ENCODE results near the gene SGPP2. TPM values are rescaled to one million over a fixed set of nuclear protein-coding genes. Genes with fewer than 3 reads are reported as not detected.
"Not testable (repeated sequence)": the region's sequence is repeated elsewhere in the genome, so short reads cannot be mapped to it uniquely, and the experiment has no call there.

The SGPP2 gene
- total RNA-seq, 2 donors from 2014 or later = 3.3 to 3.7 TPM

- DNase-seq (ENCODE audit: low spot score) = peak; percentile 44
- H3K4me3 ChIP-seq = no peak overlapping the region
Measured at GRCh38 chr2:222433332-222434173, 9.2 kb downstream of the SGPP2 start.

GRCh38 chr2:222434204-222434603 is 9.9 kb downstream of the SGPP2 start:
- no peak for DNase-seq (ENCODE audit: low spot score)
- no peaks in the 10 kb centered on the region for H3K27me3 ChIP-seq (replicated peaks; ENCODE audit: insufficient read depth)
- 67% methylated on average over 4 of the region's 4 CpGs for WGBS
- H3K4me1 ChIP-seq (replicated peaks) = no peaks in the 10 kb centered on the region
- H3K27ac ChIP-seq = no peak overlapping the region
- H3K4me3 ChIP-seq = no peak overlapping the region
- no peaks in the 10 kb centered on the region for H3K9me3 ChIP-seq
- TF ChIP-seq, protein P1, sequence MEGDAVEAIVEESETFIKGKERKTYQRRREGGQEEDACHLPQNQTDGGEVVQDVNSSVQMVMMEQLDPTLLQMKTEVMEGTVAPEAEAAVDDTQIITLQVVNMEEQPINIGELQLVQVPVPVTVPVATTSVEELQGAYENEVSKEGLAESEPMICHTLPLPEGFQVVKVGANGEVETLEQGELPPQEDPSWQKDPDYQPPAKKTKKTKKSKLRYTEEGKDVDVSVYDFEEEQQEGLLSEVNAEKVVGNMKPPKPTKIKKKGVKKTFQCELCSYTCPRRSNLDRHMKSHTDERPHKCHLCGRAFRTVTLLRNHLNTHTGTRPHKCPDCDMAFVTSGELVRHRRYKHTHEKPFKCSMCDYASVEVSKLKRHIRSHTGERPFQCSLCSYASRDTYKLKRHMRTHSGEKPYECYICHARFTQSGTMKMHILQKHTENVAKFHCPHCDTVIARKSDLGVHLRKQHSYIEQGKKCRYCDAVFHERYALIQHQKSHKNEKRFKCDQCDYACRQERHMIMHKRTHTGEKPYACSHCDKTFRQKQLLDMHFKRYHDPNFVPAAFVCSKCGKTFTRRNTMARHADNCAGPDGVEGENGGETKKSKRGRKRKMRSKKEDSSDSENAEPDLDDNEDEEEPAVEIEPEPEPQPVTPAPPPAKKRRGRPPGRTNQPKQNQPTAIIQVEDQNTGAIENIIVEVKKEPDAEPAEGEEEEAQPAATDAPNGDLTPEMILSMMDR (IDR thresholded peaks at IDR 0.05) = no peak
- intact Hi-C loops (cut with DNase I) = no loop called here
- H3K36me3 ChIP-seq = no peaks in the 10 kb centered on the region

More at GRCh38 chr2:222433332-222434173, 9.2 kb downstream of the SGPP2 start:
- TF ChIP-seq POLR2AphosphoS5 (IDR thresholded peaks at IDR 0.05) (peak; percentile 34), POLR2A (IDR thresholded peaks at IDR 0.05) (no peak)
- intact Hi-C loops (cut with DNase I) = no loop called here
- no peaks in the 10 kb centered on the region for H3K36me3 ChIP-seq
- H3K4me1 ChIP-seq (replicated peaks) = no peaks in the 10 kb centered on the region
- H3K27me3 ChIP-seq (replicated peaks; ENCODE audit: insufficient read depth) = no peaks in the 10 kb centered on the region
- no peaks in the 10 kb centered on the region for H3K9me3 ChIP-seq
- no peak overlapping the region for H3K27ac ChIP-seq
- 44% methylated on average over 9 of the region's 9 CpGs for WGBS

DNA sequence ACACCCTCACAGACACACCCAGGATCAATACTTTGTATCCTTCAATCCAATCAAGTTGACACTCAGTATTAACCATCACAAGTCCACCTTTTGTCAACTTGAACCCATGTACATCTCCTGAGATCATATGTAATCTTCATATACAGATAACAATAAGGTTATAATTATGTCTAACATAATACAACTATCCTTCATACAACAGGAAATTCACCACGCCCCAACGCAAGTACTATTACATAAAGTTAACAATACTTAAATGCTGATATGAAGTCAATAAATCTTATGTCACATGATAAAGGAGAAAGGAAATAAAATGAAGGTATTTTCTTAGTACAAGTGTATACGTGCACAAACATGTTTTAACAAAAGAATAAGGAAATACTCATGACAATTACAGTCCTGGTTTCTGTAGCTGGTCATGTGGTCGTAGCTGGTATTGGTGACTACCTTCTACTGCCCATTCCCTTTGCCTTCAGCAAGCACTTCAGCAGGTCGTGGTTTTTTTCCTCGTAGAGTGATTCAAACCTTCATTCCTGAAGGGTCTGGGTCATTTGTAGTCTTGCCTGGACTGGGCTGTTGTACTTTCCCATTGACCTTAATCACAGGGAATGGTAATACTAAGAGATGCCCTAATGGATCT is 11.2 kb downstream of the SGPP2 start:
- H3K4me3 ChIP-seq; intact Hi-C loops (cut with DNase I); H3K27ac ChIP-seq; H3K36me3 ChIP-seq; H3K4me1 ChIP-seq (replicated peaks); H3K27me3 ChIP-seq (replicated peaks; ENCODE audit: insufficient read depth); DNase-seq (ENCODE audit: low spot score); H3K9me3 ChIP-seq: not testable (repeated sequence)
- WGBS = 85% methylated on average over 6 of the region's 6 CpGs

DNA sequence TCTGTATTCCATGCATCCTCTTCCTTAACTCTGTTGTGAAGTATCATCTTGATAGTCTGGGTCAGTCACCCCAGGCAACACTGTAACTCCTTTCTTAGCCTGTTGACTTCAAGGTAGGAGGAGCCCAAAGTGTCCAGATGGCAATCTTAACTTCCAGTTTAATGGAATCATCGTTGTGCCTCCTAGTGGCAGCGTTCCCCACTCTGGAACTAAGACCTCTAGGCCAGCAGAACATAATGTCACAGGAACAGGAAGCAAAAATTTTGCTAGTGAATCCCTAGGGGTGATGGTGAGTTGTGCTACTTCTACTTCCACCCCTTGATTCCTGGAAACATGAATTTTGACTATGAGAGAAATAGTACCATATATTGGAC is 11.7 kb downstream of the SGPP2 start:
- no peak overlapping the region for H3K4me3 ChIP-seq
- intact Hi-C loops (cut with DNase I) = no loop called here
- no peaks in the 10 kb centered on the region for H3K36me3 ChIP-seq
- DNase-seq (ENCODE audit: low spot score) = no peak
- H3K4me1 ChIP-seq (replicated peaks) = no peaks in the 10 kb centered on the region
- H3K9me3 ChIP-seq = no peaks in the 10 kb centered on the region
- no peaks in the 10 kb centered on the region for H3K27me3 ChIP-seq (replicated peaks; ENCODE audit: insufficient read depth)
- H3K27ac ChIP-seq = no peak overlapping the region
- TF ChIP-seq, protein P1 (IDR thresholded peaks at IDR 0.05) = no peak
- TF ChIP-seq POLR2AphosphoS5 (IDR thresholded peaks at IDR 0.05) (no peak), POLR2A (IDR thresholded peaks at IDR 0.05) (no peak)
- 80% methylated on average over 2 of the region's 2 CpGs for WGBS

- 66% methylated on average over 1 of the region's 1 CpG for WGBS
- no peak for DNase-seq (ENCODE audit: low spot score)
- no peaks in the 10 kb centered on the region for H3K27me3 ChIP-seq (replicated peaks; ENCODE audit: insufficient read depth)
- no peaks in the 10 kb centered on the region for H3K9me3 ChIP-seq
- H3K36me3 ChIP-seq = no peaks in the 10 kb centered on the region
- TF ChIP-seq POLR2A (IDR thresholded peaks at IDR 0.05) = no peak
- TF ChIP-seq POLR2AphosphoS5 (IDR thresholded peaks at IDR 0.05) = no peak
- TF ChIP-seq, protein P1 (IDR thresholded peaks at IDR 0.05) = no peak
- intact Hi-C loops (cut with DNase I) = no loop called here
- no peaks in the 10 kb centered on the region for H3K4me1 ChIP-seq (replicated peaks)
- no peak overlapping the region for H3K27ac ChIP-seq
- H3K4me3 ChIP-seq = no peak overlapping the region
Measured at GRCh38 chr2:222439692-222440091, 15.3 kb downstream of the SGPP2 start.
